NCI-H1105 (cell line): ENCODE data around the gene DTL.

Experiments used
- DNase-seq: peaks from one replicate; lab custom pipeline; 2025; lab: John Stamatoyannopoulos, UW

Gene DTL

GRCh38 chr1:212035835-212036605, 472 bp downstream of the DTL start:
- no peak for DNase-seq

DNA sequence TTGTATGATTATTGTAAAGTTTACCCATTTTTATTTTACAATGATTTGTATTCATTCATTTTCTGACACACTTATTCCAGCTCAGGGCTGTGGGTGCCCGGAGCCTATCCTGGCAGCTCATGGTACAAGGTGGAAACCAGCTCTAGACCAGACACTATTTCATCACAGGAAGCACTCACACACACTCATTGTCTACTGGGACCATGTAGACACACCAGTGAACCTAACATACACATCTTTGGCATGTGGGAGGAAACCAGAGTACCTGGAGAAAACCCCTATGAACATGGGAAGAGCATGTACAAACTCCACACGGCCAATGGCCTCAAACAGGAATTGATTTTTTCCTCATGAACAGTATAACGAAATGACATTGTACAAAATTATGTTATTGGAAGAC, 2.4 kb downstream of the DTL start:
- no peak for DNase-seq

GRCh38 chr1:212039622-212040021, 4.1 kb downstream of the DTL start:
- no peak for DNase-seq

- DNase-seq: no peak
Observed at GRCh38 chr1:212040629-212041412, 5.3 kb downstream of the DTL start.

- DNase-seq: no peak
Observed at GRCh38 chr1:212042436-212042835, 6.9 kb downstream of the DTL start.

DNA sequence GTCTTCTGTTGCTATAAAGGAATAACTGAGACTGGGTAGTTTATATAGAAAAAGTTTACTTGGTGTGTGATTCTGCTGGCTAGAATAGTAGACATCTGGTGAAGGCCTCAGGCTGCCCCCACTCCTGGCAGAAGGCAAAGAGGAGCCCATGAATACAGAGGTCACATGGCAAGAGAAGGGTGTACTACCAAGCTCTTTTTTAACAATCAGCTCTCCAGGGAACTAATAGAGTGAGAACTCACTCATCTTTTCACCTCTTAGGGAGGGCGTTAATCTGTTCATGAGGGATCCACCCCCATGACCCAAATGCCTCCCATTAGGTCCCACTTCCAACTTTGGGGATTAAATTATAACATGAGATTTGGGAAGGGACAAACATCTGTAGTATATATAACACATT, 9.3 kb downstream of the DTL start:
- DNase-seq: no peak

DNA sequence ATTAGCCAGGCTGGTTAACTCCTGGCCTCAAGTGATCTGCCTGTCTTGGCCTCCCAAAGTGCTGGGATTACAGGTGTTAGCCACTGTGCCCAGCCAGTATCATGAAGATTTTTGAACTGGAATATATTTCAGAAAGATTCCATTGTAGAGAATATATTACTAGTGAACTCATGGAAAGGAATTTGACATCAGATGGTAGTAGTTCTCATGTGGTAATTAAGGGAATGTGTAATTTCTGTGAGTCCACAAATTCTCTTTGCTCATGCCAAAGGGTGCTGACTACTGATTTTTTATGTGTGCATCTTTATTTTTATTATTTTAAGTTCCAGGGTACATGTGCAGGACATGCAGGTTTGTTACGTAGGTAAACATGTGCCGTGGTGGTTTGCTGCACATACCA, 10.4 kb downstream of the DTL start:
- no peak for DNase-seq

DNA sequence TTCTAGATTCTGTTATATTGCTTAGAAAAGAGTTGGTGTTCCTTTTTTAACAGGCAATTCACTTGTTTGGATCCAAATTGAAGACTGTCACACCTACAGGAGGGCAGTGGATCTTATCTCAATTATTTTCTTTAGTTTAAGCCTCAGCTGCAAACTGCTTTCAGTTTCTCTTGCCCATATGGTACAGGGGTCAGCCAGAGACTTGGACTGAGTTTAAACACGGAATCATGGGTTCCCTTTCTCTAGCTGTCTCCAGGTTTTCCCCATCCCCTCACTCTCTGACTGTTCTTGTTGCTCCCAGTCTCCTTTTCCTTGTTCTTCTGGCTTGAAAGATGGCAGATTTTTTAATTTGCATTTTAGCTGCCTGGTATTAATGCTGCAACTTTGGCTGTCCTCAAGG, 18.4 kb downstream of the DTL start:
- DNase-seq: no peak

GRCh38 chr1:212055333-212055732, 19.8 kb downstream of the DTL start:
- no peak for DNase-seq

DNA sequence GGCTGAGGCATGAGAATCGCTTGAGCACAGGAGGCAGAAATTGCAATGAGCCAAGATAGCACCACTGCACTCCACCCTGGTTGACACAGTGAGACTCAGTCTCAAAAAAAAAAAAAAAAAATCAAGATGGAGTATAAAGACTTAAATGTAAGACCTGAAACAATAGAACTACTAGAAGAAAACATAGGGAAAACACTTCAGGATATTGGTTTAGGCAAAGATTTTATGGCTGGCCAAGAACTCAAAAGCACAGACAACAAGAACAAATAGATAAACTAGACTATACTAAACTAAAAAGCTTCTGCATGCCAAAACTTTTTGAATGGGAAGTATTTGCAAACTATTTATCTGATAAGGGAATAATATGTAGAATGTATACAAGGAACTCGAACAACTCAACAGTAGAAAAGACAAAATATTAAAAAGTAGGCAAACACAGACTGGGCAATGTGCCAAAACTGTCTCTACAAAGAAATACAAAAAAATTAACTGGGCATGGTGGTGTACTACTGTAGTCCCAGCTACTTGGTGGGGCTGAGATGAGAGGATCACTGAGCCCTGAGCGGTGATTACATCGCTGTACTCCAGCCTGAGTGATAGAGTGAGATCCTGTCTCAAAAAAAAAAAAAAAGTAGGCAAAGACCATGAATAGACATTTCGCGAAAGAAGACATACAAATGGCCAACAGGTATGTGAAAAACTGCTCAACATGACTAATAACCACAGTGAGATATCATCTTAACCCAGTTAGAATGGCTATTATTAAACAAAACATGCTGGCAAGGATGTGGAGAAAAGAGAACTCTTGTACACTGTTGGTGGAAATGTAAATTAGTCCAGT, 25.3 kb downstream of the DTL start:
- no peak for DNase-seq

- DNase-seq: peak; percentile 17
Observed at GRCh38 chr1:212062832-212063438, 27.4 kb downstream of the DTL start.

GRCh38 chr1:212067787-212068186, 32.2 kb downstream of the DTL start:
- DNase-seq: no peak

DNA sequence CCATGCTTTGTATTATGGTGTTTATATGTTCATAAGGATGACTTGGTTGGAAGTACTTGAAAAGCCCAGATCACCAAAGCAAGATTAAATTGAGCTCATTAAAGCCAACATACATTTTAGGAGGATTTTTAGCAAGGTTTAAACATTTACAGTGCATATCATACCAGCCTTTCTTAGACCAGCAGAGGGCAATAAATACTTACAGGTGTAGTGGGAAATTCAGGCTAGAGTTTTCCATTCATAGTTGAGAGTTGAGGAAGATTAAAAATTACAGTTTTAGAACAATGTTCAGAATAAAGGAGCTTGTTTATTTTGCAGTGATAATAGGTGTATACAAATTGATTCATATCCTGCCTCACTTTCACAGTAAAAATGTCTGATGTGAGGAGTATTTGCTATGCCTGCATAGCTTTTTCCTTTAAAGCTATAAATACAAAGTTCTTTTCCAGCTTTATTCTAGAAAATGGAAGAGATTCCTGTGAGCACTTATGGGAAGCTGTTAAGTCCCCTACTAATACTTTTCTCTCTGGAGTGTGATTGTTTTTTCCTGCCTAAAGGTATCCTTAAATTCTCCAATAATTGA, 35.3 kb downstream of the DTL start:
- DNase-seq: peak; percentile 4

DNA sequence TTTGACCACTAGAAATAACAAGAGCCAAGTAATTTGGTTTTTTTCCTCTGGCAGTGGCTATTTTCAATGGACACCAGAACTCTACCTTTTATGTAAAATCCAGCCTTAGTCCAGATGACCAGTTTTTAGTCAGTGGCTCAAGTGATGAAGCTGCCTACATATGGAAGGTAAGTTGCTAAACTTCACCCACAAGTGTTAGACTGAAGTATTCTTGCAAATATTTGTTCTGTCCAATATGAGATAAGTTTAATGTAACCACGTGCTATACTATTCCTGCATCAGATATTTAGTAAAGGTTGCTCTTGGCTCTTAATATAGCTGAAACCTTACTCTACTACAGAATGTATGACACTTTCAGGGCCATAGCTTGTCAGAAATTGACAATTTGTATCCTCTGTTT, 36.5 kb downstream of the DTL start:
- no peak for DNase-seq

GRCh38 chr1:212073490-212073889, 37.9 kb downstream of the DTL start:
- no peak for DNase-seq

- no peak for DNase-seq
Observed at GRCh38 chr1:212074313-212074712, 38.8 kb downstream of the DTL start.

DNA sequence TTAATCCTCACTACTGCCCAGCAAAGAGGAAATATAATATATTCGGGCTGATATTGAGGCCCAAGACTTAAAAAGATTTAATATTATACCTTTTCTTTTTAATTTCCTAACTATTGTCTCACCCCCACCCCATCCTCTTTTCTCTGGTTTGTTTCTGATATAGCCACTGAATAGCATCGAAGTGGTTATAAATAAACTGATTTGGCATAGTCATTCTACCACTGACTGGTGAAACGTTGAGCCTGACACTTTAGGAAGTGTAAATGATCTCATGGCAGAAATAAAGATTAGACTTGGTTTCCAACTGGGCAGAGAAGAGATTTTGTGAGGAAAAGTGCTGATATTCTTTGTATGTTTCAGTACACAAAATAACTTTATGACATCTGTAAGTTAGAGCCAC, 39.3 kb downstream of the DTL start:
- no peak for DNase-seq

DNA sequence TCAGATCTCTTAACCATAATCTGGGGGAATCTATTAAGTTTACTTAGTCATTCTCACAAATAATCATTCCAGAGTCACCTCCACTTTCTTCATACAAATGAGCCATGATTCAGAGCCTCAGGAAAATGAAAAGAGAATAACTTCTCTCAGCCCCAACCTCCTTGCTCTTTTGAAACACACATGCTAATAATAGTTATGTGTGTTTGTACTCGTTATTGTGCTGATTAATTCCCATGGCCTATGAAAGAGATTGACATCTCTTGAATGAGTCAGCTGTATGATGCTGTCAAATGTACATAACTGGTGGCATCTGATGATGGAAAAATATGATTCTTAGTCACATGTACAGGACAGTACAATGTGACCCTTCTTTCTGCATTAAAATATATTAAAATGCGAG, 41.5 kb downstream of the DTL start:
- DNase-seq: no peak

- no peak for DNase-seq
Observed at GRCh38 chr1:212078826-212079225, 43.3 kb downstream of the DTL start.

- no peak for DNase-seq
Observed at GRCh38 chr1:212082765-212083406, 47.3 kb downstream of the DTL start.

DNA sequence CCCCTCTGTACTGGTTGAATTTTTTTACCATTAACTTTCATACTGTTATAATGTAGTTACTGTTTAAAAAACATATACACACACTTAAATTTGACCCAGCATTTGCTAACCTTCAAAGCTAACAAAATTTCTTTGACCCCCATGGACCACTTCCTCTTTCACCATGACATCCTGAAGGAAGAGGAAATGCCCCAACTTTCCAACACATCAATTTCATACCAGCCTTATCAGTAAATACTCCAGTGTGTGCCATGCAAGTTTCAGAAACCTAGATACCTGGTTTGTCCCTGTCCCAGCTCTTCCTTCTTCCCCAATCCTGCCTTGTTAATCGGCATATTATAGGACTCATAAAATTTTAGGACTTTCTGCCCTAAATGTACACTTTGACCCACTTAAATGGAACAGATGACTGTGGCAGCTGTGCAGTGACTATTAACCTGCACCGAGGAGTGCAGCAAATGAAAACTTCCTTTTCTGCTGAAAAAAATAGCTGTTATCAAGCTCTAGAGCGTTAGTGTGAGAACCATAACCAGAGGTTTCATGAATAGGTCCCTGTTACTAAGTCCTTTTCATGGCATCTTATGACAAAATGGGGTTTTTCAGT, 54.1 kb downstream of the DTL start:
- no peak for DNase-seq
